H1 (cell line): ENCODE results near the gene KIR3DL2. TPM values are rescaled to one million over a fixed set of nuclear protein-coding genes. Genes with fewer than 3 reads are reported as not detected.
"Not testable (repeated sequence)": the region's sequence is repeated elsewhere in the genome, so short reads cannot be mapped to it uniquely, and the experiment has no call there.

Experiments
- CTCF ChIA-PET: fragments of 300-600 bp; sonication (Branson Sonifier 250); formaldehyde crosslinking; loops from one replicate; lab custom pipeline; 2021; ENCODE audit not compliant: partially characterized antibody; lab: Charles Lee
- POLR2A ChIA-PET: fragments of 300-600 bp; sonication (Branson Sonifier 250); formaldehyde crosslinking; loops from one replicate; lab custom pipeline; 2021; ENCODE audit warnings: inconsistent platforms; ENCODE audit not compliant: partially characterized antibody; lab: Charles Lee
- DNase-seq, 2 experiments: peaks; one replicate each; pipeline versions ENCODE4 v3.0.0 to v3.0.0-alpha.2; 2010 to 2022; ENCODE audit warnings: low spot score in 2 of 2, low read depth in 1 of 2, mixed read lengths in 1 of 2
- FAIRE-seq: peaks from 2 replicates; lab custom pipeline; 2011; peaks lifted over from hg19 to GRCh38; lab: Jason Lieb, UNC
- H2AFZ ChIP-seq: 2 replicates; pipeline ENCODE4 v1.8.1; 2012; ENCODE audit warnings: low read length, inconsistent platforms
- H2AK5ac ChIP-seq: 2 replicates; pipeline ENCODE4 v1.6.1; 2013; ENCODE audit warnings: low read depth, low read length
- H2BK120ac ChIP-seq: replicated peaks from 2 replicates; pipeline ENCODE3; 2013; ENCODE audit warnings: low read depth, low read length, inconsistent platforms
- H2BK12ac ChIP-seq: 2 replicates; pipeline ENCODE4 v1.6.1; 2013; ENCODE audit warnings: low read depth, low read length
- H2BK15ac ChIP-seq: 2 replicates; pipeline ENCODE4 v1.6.1; 2013; ENCODE audit warnings: low read length
- H2BK20ac ChIP-seq: 2 replicates; pipeline ENCODE4 v1.6.1; 2013; ENCODE audit warnings: low read length
- H2BK5ac ChIP-seq: 2 replicates; pipeline ENCODE4 v1.6.1; 2013; ENCODE audit warnings: low read depth, low read length
- H3K14ac ChIP-seq: 2 replicates; pipeline ENCODE4 v1.6.1; 2013; ENCODE audit warnings: inconsistent platforms; ENCODE audit not compliant: insufficient read length
- H3K18ac ChIP-seq: 2 replicates; pipeline ENCODE4 v1.6.1; 2013; ENCODE audit warnings: low read length; ENCODE audit errors: extremely low read depth
- H3K23ac ChIP-seq: 2 replicates; pipeline ENCODE4 v1.6.1; 2013; ENCODE audit warnings: inconsistent platforms; ENCODE audit not compliant: insufficient read length
- H3K23me2 ChIP-seq: 2 replicates; pipeline ENCODE4 v1.6.1; 2013; ENCODE audit warnings: low read depth, low read length
- H3K27ac ChIP-seq: 2 replicates; pipeline ENCODE4 v1.6.1; 2011; ENCODE audit warnings: low read depth, low read length, inconsistent platforms
- H3K27me3 ChIP-seq, 4 experiments: replicated peaks in 1 of 4; 1 replicate in 1 of 4; 2 replicates in 3 of 4; pipeline versions ENCODE4 v1.6.1 to v1.8.1; 2011 to 2013; ENCODE audit warnings: low read length in 3 of 4, mild to moderate bottlenecking in 3 of 4, inconsistent platforms in 2 of 4, mixed read lengths in 2 of 4, moderate library complexity in 1 of 4; ENCODE audit not compliant: control insufficient read depth in 3 of 4, insufficient read depth in 3 of 4; ENCODE audit errors: extremely low read depth in 1 of 4
- H3K36me3 ChIP-seq, 4 experiments: 2 replicates each; pipeline versions ENCODE4 v1.6.1 to v1.8.1; 2011 to 2013; ENCODE audit warnings: mild to moderate bottlenecking in 4 of 4, low read length in 3 of 4, moderate library complexity in 2 of 4, control low read depth in 1 of 4, inconsistent platforms in 1 of 4; ENCODE audit not compliant: insufficient read depth in 4 of 4, control insufficient read depth in 2 of 4
- H3K4ac ChIP-seq: replicated peaks from 2 replicates; pipeline ENCODE3; 2013; ENCODE audit warnings: low read length, low read depth, mixed read lengths, inconsistent platforms; ENCODE audit not compliant: insufficient read length
- H3K4me1 ChIP-seq, 4 experiments: replicated peaks in 1 of 4; 1 replicate in 1 of 4; 2 replicates in 3 of 4; pipeline versions ENCODE4 v1.6.1 to v1.8.1; 2011 to 2013; ENCODE audit warnings: low read length in 3 of 4, inconsistent platforms in 2 of 4, mixed read lengths in 1 of 4; ENCODE audit not compliant: insufficient read depth in 4 of 4, control insufficient read depth in 3 of 4
- H3K4me2 ChIP-seq, 2 experiments: 2 replicates each; pipeline versions ENCODE4 v1.6.1 to v1.8.1; 2011 to 2013; ENCODE audit warnings: low read depth in 2 of 2, low read length in 2 of 2, control low read depth in 1 of 2, inconsistent platforms in 1 of 2, mild to moderate bottlenecking in 1 of 2; ENCODE audit not compliant: insufficient read depth in 1 of 2
- H3K4me3 ChIP-seq, 4 experiments: fragments of 200-600, 300-600 bp in 1 of 4; sonication (generic), shearing (Covaris generic), sonication (Bioruptor Twin) in 1 of 4; 2 replicates each; pipeline versions ENCODE4 v1.5.1 to v1.8.1; 2011 to 2016; ENCODE audit warnings: low read length in 4 of 4, low read depth in 3 of 4, control low read depth in 2 of 4, inconsistent platforms in 2 of 4, mild to moderate bottlenecking in 2 of 4, mixed read lengths in 1 of 4, moderate library complexity in 1 of 4; ENCODE audit not compliant: insufficient read depth in 2 of 4; ENCODE audit errors: extremely low read depth in 1 of 4
- H3K56ac ChIP-seq: replicated peaks from 2 replicates; pipeline ENCODE3; 2013; ENCODE audit warnings: low read depth, mild to moderate bottlenecking, mixed read lengths, low read length, inconsistent platforms; ENCODE audit not compliant: insufficient read length
- H3K79me1 ChIP-seq: 2 replicates; pipeline ENCODE4 v1.6.1; 2013; ENCODE audit warnings: low read depth, low read length, control low read depth
- H3K79me2 ChIP-seq, 2 experiments: 2 replicates each; pipeline versions ENCODE4 v1.6.1 to v1.8.1; 2012 to 2013; ENCODE audit warnings: low read length in 2 of 2, mild to moderate bottlenecking in 2 of 2, inconsistent platforms in 1 of 2; ENCODE audit not compliant: insufficient read depth in 2 of 2, control insufficient read depth in 1 of 2
- H3K9ac ChIP-seq, 4 experiments: replicated peaks in 1 of 4; 1 replicate in 1 of 4; 2 replicates in 3 of 4; pipeline versions ENCODE4 v1.6.1 to v1.8.1; 2011 to 2013; ENCODE audit warnings: low read depth in 3 of 4, low read length in 3 of 4, control low read depth in 2 of 4, mild to moderate bottlenecking in 2 of 4, moderate library complexity in 2 of 4, inconsistent platforms in 1 of 4; ENCODE audit errors: extremely low read depth in 1 of 4
- H3K9me3 ChIP-seq, 2 experiments: 2 replicates each; pipeline versions ENCODE4 v1.6.1 to v1.8.1; 2012 to 2013; ENCODE audit warnings: mild to moderate bottlenecking in 2 of 2, moderate library complexity in 2 of 2, control low read depth in 1 of 2, inconsistent platforms in 1 of 2, low read depth in 1 of 2, low read length in 1 of 2, mixed read lengths in 1 of 2; ENCODE audit not compliant: insufficient read depth in 2 of 2
- H4K20me1 ChIP-seq, 2 experiments: replicated peaks in 1 of 2; 2 replicates each; pipeline versions ENCODE3 to v1.8.1; 2011 to 2013; ENCODE audit warnings: inconsistent platforms in 2 of 2, low read length in 2 of 2, mild to moderate bottlenecking in 1 of 2; ENCODE audit not compliant: insufficient read depth in 2 of 2, control insufficient read depth in 1 of 2
- H4K5ac ChIP-seq: 2 replicates; pipeline ENCODE4 v1.6.1; 2013; ENCODE audit warnings: low read length, low read depth, mixed read lengths, inconsistent platforms; ENCODE audit not compliant: insufficient read length
- H4K8ac ChIP-seq: 2 replicates; pipeline ENCODE4 v1.8.0; 2013; ENCODE audit warnings: mild to moderate bottlenecking, moderate library complexity, low read length, inconsistent platforms; ENCODE audit not compliant: insufficient read depth; ENCODE audit errors: extremely low read depth
- H4K91ac ChIP-seq: replicated peaks from 2 replicates; pipeline ENCODE3; 2013; ENCODE audit warnings: low read length, mixed read lengths, inconsistent platforms; ENCODE audit not compliant: insufficient read length
- WGBS, 2 experiments: shearing (Covaris generic) in 1 of 2; methylation state at CpG; one replicate each; pipeline versions ENCODE4 v1.1.6 to v1.1.7; 2013 to 2015; ENCODE audit warnings: low lambda C conversion rate in 2 of 2, mixed read lengths in 2 of 2, inconsistent platforms in 1 of 2, low coverage in 1 of 2, missing lambda C conversion rate in 1 of 2; ENCODE audit not compliant: insufficient replicate concordance in 2 of 2, insufficient coverage in 1 of 2, insufficient read length in 1 of 2; ENCODE audit errors: extremely low coverage in 1 of 2, missing lambda C conversion rate in 1 of 2; 5-methylcytosine and 5-hydroxymethylcytosine counted together
- polyA plus RNA-seq, 7 experiments: library from polyadenylated mRNA; depleted of rRNA in 3 of 7; stranded (reverse) in 5 of 7; unstranded in 2 of 7; fragments of >200 nt in 5 of 7; fragments of 200-250 nt in 2 of 7; gene quantifications; 1 replicate in 5 of 7; 2 replicates in 1 of 7; 4 replicates in 1 of 7; pipeline versions ENCODE4 v1.2.1 to v1.2.3, GENCODE V29; 2011 to 2013; ENCODE audit warnings: missing spikeins in 2 of 7, mixed read lengths in 2 of 7
- total RNA-seq: library from RNA; stranded (reverse); fragmentation: NEBNext Ultra II Directional; extraction: Animal tissue kit (Norgen Biotek cat#: 25700); gene quantifications from 2 replicates; pipeline ENCODE4 v1.2.1, GENCODE V29; 2021

Gene KIR3DL2
- total and polyA plus RNA-seq, 2 of the 8 experiments (the other 6 are each of a cell fraction or from before 2014, with no cell fraction given): not detected

DNA sequence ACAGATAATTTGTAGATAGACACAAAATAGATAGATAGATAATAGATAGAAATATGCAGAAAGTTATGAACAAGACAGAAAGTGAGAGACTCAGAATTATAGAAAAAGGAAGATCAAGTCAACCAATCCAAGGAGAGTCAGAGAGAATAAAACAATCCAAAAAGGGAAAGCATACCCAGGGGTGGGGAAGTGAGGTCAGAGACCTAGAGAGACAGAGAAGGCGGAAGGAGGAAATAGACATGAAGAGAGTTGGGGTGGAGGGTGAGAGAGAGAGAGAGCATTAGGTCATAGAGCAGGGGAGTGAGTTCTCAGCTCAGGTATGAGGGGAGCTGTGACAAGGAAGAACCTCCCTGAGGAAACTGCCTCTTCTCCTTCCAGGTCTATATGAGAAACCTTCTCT, 5.0 kb downstream of the KIR3DL2 start:
- H3K4ac ChIP-seq, H3K23ac ChIP-seq, H2BK12ac ChIP-seq, H2BK15ac ChIP-seq, H3K4me2 ChIP-seq, H4K91ac ChIP-seq, H3K23me2 ChIP-seq, H4K20me1 ChIP-seq, CTCF ChIA-PET, POLR2A ChIA-PET, H3K27me3 ChIP-seq, H3K4me1 ChIP-seq, H3K4me3 ChIP-seq, H3K27ac ChIP-seq, H3K79me1 ChIP-seq, H3K9ac ChIP-seq, H4K8ac ChIP-seq, FAIRE-seq, DNase-seq, H2AK5ac ChIP-seq, H4K5ac ChIP-seq, H2BK5ac ChIP-seq, H3K14ac ChIP-seq, H3K18ac ChIP-seq, H2BK20ac ChIP-seq, H3K36me3 ChIP-seq, H3K56ac ChIP-seq, H2BK120ac ChIP-seq, H3K79me2 ChIP-seq, H2AFZ ChIP-seq: not testable (repeated sequence)
- H3K9me3 ChIP-seq: peaks cover 52 to 67% of the 10 kb centered on the region in 2 experiments
- WGBS, 2 experiments: 60% methylated on average over 1 of the region's 1 CpG; no CpG with 5 or more reads in 1 of the 2 experiments

- H4K5ac ChIP-seq, H3K14ac ChIP-seq, H2AFZ ChIP-seq, H3K27ac ChIP-seq, DNase-seq, FAIRE-seq, H3K79me1 ChIP-seq, H3K79me2 ChIP-seq, POLR2A ChIA-PET, H3K4ac ChIP-seq, H4K91ac ChIP-seq, H3K4me1 ChIP-seq, H3K27me3 ChIP-seq, H3K18ac ChIP-seq, H2BK12ac ChIP-seq, H2BK120ac ChIP-seq, H4K20me1 ChIP-seq, H2BK20ac ChIP-seq, H3K36me3 ChIP-seq, H3K4me2 ChIP-seq, H4K8ac ChIP-seq, H2BK5ac ChIP-seq, H2AK5ac ChIP-seq, CTCF ChIA-PET, H3K4me3 ChIP-seq, H3K9ac ChIP-seq, H3K23ac ChIP-seq, H2BK15ac ChIP-seq, H3K56ac ChIP-seq, H3K23me2 ChIP-seq: not testable (repeated sequence)
- H3K9me3 ChIP-seq: peaks cover 36 to 49% of the 10 kb centered on the region in 2 experiments
- WGBS, 2 experiments: 65% methylated on average over 2 of the region's 3 CpGs; no CpG with 5 or more reads in 1 of the 2 experiments
Measured at GRCh38 chr19:54858476-54858875, 8.2 kb downstream of the KIR3DL2 start.
